ENCODE measurements around the gene FYB1.
"Not testable (repeated sequence)": the region's sequence is repeated elsewhere in the genome, so short reads cannot be mapped to it uniquely, and the experiment has no call there.

The FYB1 gene

GRCh38 chr5:39225405-39226099, 6.2 kb upstream of the FYB1 start:
- no peak for DNase-seq

- DNase-seq: no peak
These were observed 4.9 kb upstream of the FYB1 start for GRCh38 chr5:39224196-39224761.

GRCh38 chr5:39223565-39224156, 4.3 kb upstream of the FYB1 start:
- DNase-seq: no peak

- not testable (repeated sequence) for DNase-seq
These were observed 2.3 kb upstream of the FYB1 start for GRCh38 chr5:39221671-39222070.

GRCh38 chr5:39220280-39221030, 1.1 kb upstream of the FYB1 start:
- DNase-seq: no peak

- DNase-seq: peak; percentile 56
These were observed 621 bp downstream of the FYB1 start for GRCh38 chr5:39218482-39219402.

- peak; percentile 81 for DNase-seq
These were observed 1.7 kb downstream of the FYB1 start for GRCh38 chr5:39217365-39218281.

- no peak for DNase-seq
These were observed 2.7 kb downstream of the FYB1 start for GRCh38 chr5:39216631-39217030.

GRCh38 chr5:39215857-39216256, 3.5 kb downstream of the FYB1 start:
- DNase-seq: no peak

GRCh38 chr5:39214912-39215709, 4.3 kb downstream of the FYB1 start:
- no peak for DNase-seq

- DNase-seq: no peak
These were observed 5.7 kb downstream of the FYB1 start for GRCh38 chr5:39213447-39214207.

- DNase-seq: no peak
These were observed 7.6 kb downstream of the FYB1 start for GRCh38 chr5:39211773-39212172.

GRCh38 chr5:39209924-39210323, 9.4 kb downstream of the FYB1 start:
- DNase-seq: peak; percentile 28

GRCh38 chr5:39208471-39208870, 10.9 kb downstream of the FYB1 start:
- DNase-seq: no peak

GRCh38 chr5:39207345-39208045, 11.9 kb downstream of the FYB1 start:
- DNase-seq: no peak

- no peak for DNase-seq
These were observed 12.6 kb downstream of the FYB1 start for GRCh38 chr5:39206630-39207321.

GRCh38 chr5:39205550-39205949, 13.8 kb downstream of the FYB1 start:
- DNase-seq: no peak

GRCh38 chr5:39203951-39204350, 15.4 kb downstream of the FYB1 start:
- DNase-seq: no peak
